Esophagus (tissue), 2 donors: ENCODE data around the gene RPGRIP1L. TPM values are rescaled to one million over a fixed set of nuclear protein-coding genes. Genes with fewer than 3 reads are reported as not detected.

ENCODE experiments used
- H3K27ac ChIP-seq, 2 donors: one replicate each; pipeline ENCODE4 v1.5.1; 2013; ENCODE audit warnings: low read depth in 2 of 2, mild to moderate bottlenecking in 2 of 2, inconsistent platforms in 1 of 2, low read length in 1 of 2, moderate library complexity in 1 of 2
- H3K27me3 ChIP-seq, 2 donors: one replicate each; pipeline ENCODE4 v1.6.1; 2013; ENCODE audit warnings: low read length in 2 of 2, control low read depth in 1 of 2, mild to moderate bottlenecking in 1 of 2; ENCODE audit not compliant: insufficient read depth in 2 of 2, control insufficient read depth in 1 of 2
- H3K36me3 ChIP-seq, 2 donors: one replicate each; pipeline ENCODE4 v1.6.1; 2013; ENCODE audit warnings: low read length in 1 of 2; ENCODE audit not compliant: control insufficient read depth in 2 of 2, insufficient read depth in 2 of 2
- H3K4me1 ChIP-seq, 2 donors: one replicate each; pipeline ENCODE4 v1.6.1; 2013; ENCODE audit warnings: low read length in 1 of 2; ENCODE audit not compliant: control insufficient read depth in 2 of 2, insufficient read depth in 2 of 2
- H3K4me3 ChIP-seq, 2 donors: one replicate each; pipeline ENCODE4 v1.5.1; 2013; ENCODE audit warnings: low read length in 2 of 2, mild to moderate bottlenecking in 2 of 2, low read depth in 1 of 2, moderate library complexity in 1 of 2
- H3K9me3 ChIP-seq, 2 donors: one replicate each; pipeline ENCODE4 v1.6.1; 2013; ENCODE audit warnings: mild to moderate bottlenecking in 2 of 2, low read depth in 1 of 2, low read length in 1 of 2, moderate library complexity in 1 of 2; ENCODE audit not compliant: control insufficient read depth in 2 of 2, insufficient read depth in 1 of 2
- WGBS, 2 donors: extraction: QIAGEN DNeasy Blood & Tissue Kit; methylation state at CpG; one replicate each; pipeline ENCODE4 v1.1.7; 2013; 5-methylcytosine and 5-hydroxymethylcytosine counted together
- polyA plus RNA-seq, 2 donors: library from polyadenylated mRNA; stranded (reverse); fragments of 200-250 nt; gene quantifications; one replicate each; pipeline ENCODE4 v1.2.3, GENCODE V29; 2013
- donor health status: healthy with polysubstance abuse.
- donor health status: Bipolar disorder and iron deficiency.

RPGRIP1L gene
- polyA plus RNA-seq, 2 donors = 1.3 to 1.7 TPM

DNA sequence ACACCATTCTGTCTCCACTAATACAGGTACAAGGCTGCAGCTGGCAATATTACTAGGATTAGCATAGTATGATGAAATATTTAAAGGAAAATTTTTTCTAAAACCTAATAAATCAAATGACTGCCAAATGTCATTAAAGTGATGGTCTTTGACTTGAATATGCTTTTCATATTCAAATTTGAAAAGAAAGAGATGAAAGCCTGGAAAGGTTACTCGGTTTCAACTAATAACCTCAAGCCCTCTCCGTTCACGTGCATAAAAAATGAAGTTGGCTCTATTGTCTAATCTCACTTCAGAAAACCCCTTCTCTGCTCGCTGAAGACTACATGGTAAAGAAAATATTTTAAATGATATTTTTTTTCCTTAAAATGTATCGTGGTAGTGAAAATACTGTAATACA lies 83.2 kb downstream of the RPGRIP1L start:
- 87 to 94% methylated on average over 5 of the region's 5 CpGs for WGBS, 2 donors
- no peaks in the 10 kb centered on the region for H3K27me3 ChIP-seq
- no peaks in the 10 kb centered on the region for H3K36me3 ChIP-seq
- no peaks in the 10 kb centered on the region for H3K4me1 ChIP-seq
- no peak overlapping the region for H3K4me3 ChIP-seq
- H3K9me3 ChIP-seq = no peaks in the 10 kb centered on the region
- H3K27ac ChIP-seq = no peak overlapping the region

GRCh38 chr16:53619235-53619634 lies 84.4 kb downstream of the RPGRIP1L start:
- no peak overlapping the region for H3K27ac ChIP-seq
- no peaks in the 10 kb centered on the region for H3K9me3 ChIP-seq
- 85 to 90% methylated on average over 3 of the region's 3 CpGs for WGBS, 2 donors
- H3K4me3 ChIP-seq = no peak overlapping the region
- H3K36me3 ChIP-seq = no peaks in the 10 kb centered on the region
- no peaks in the 10 kb centered on the region for H3K4me1 ChIP-seq
- H3K27me3 ChIP-seq = no peaks in the 10 kb centered on the region

- Histone ChIP-seq H3K4me3 (no peak overlapping the region), H3K27ac (no peak overlapping the region)
- 72 to 86% methylated on average over 1 of the region's 1 CpG for WGBS, 2 donors
Measured at GRCh38 chr16:53614346-53614745, 89.3 kb downstream of the RPGRIP1L start.

DNA sequence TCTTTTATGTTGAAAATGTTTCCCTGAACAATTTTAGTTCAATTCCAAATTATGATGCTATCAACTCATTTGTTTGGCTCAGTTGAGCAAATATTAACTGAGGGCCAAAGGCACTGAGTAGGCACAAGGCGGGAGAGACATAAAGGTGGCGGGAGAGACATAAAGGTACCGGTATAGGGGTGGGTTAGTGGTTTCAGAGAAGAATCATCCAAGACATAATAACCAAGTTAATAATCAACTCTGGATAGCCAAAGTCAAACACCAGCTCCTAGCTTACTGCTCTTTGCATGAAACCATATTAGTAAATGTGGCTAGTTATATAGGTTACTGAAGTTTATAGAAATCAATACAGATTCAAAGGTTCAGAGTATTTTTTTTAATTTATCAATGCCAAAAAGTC lies 91.7 kb downstream of the RPGRIP1L start:
- no peak overlapping the region for H3K27ac ChIP-seq
- H3K4me3 ChIP-seq = no peak overlapping the region
- no peaks in the 10 kb centered on the region for H3K9me3 ChIP-seq
- no peaks in the 10 kb centered on the region for H3K4me1 ChIP-seq
- H3K27me3 ChIP-seq = no peaks in the 10 kb centered on the region
- H3K36me3 ChIP-seq = no peaks in the 10 kb centered on the region
- 73 to 95% methylated on average over 3 of the region's 3 CpGs for WGBS, 2 donors

More at GRCh38 chr16:53614346-53614745, 89.3 kb downstream of the RPGRIP1L start:
- Histone ChIP-seq H3K4me1 (no peaks in the 10 kb centered on the region), H3K36me3 (no peaks in the 10 kb centered on the region), H3K27me3 (no peaks in the 10 kb centered on the region), H3K9me3 (no peaks in the 10 kb centered on the region)

GRCh38 chr16:53611179-53611696 lies 92.4 kb downstream of the RPGRIP1L start:
- 74 to 75% methylated on average over 6 of the region's 6 CpGs for WGBS, 2 donors
- no peak overlapping the region for H3K4me3 ChIP-seq
- no peak overlapping the region for H3K27ac ChIP-seq
- no peaks in the 10 kb centered on the region for H3K36me3 ChIP-seq
- no peaks in the 10 kb centered on the region for H3K27me3 ChIP-seq
- H3K4me1 ChIP-seq = no peaks in the 10 kb centered on the region
- no peaks in the 10 kb centered on the region for H3K9me3 ChIP-seq

- Histone ChIP-seq H3K9me3 (no peaks in the 10 kb centered on the region), H3K27ac (no peak overlapping the region), H3K36me3 (no peaks in the 10 kb centered on the region), H3K27me3 (no peaks in the 10 kb centered on the region), H3K4me1 (no peaks in the 10 kb centered on the region), H3K4me3 (no peak overlapping the region)
- WGBS, 2 donors = 94 to 95% methylated on average over 4 of the region's 4 CpGs
Measured at GRCh38 chr16:53609536-53609935, 94.1 kb downstream of the RPGRIP1L start.

DNA sequence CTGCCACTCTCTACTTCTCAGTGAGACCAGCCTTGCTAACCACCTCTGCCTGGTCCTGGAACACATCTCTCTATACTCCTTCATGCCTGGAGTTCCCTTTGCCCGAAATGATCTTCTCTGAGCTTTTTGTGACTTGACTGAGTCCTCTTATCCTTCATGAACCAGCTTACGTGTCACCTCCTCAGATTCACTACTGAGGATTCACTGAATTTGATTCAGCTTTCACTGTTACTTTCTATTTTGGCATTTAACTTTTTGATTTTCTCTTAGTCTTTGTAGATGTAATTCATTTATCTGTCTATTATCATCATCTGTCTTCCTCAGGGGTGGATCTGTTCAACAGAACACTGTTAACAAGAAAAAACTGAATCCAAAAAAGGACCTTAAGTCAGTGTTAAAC lies 95.6 kb downstream of the RPGRIP1L start:
- H3K4me1 ChIP-seq = no peaks in the 10 kb centered on the region
- WGBS, 2 donors = 93 to 94% methylated on average over 2 of the region's 2 CpGs
- no peaks in the 10 kb centered on the region for H3K27me3 ChIP-seq
- no peak overlapping the region for H3K27ac ChIP-seq
- H3K9me3 ChIP-seq = no peaks in the 10 kb centered on the region
- H3K36me3 ChIP-seq = no peaks in the 10 kb centered on the region
- no peak overlapping the region for H3K4me3 ChIP-seq

DNA sequence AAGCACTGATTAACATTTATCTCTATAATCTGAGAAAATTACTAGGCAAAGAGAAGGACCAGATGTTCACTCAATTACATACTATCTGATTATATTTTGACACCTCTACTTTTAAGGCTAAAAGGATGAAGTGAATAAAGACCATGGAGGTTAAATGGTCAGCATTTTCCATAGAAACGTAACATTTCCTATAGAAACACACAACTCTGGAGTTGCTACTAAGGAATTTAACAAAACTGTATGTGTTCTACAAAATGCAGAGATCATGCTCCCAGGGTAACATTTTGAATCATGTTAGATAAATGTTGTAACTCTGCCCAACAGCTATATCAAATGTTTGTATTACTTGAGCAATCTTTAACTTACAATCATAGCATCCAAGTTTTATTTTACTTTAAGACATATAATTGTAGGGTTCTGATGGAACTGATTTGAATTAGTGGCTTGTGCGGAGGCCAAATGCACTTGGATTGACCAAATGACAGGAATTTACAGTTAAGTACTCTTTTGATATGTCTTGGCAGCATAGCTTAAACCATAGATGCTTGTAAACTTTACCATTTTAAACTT lies 97.7 kb downstream of the RPGRIP1L start:
- H3K27ac ChIP-seq = no peak overlapping the region
- H3K9me3 ChIP-seq = no peaks in the 10 kb centered on the region
- H3K4me1 ChIP-seq = no peaks in the 10 kb centered on the region
- H3K36me3 ChIP-seq = no peaks in the 10 kb centered on the region
- H3K27me3 ChIP-seq = no peaks in the 10 kb centered on the region
- 91 to 95% methylated on average over 2 of the region's 2 CpGs for WGBS, 2 donors
- H3K4me3 ChIP-seq = no peak overlapping the region

DNA sequence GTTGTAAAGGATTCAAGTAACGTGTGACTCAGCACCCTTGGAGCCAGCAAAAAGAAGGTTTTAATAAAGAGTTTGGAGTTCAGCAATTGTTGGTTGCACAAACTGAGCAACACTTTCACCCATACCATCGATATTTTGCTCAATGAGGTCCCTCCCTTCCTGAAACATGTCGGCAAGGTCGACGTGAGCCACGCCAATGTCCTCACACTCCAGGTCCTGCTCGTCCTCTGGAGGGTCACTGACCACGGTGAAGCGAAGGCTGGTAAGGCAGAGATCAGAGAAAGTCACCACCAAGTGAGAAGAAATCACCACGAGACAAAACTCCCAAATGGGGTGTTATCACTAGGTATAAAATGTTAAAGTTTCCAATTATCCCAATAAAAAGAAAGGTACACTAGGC lies 98.3 kb downstream of the RPGRIP1L start:
- Histone ChIP-seq H3K4me1 (no peaks in the 10 kb centered on the region), H3K36me3 (no peaks in the 10 kb centered on the region), H3K27me3 (no peaks in the 10 kb centered on the region), H3K27ac (no peak overlapping the region), H3K4me3 (no peak overlapping the region), H3K9me3 (no peaks in the 10 kb centered on the region)
- 93 to 95% methylated on average over 10 of the region's 10 CpGs for WGBS, 2 donors

DNA sequence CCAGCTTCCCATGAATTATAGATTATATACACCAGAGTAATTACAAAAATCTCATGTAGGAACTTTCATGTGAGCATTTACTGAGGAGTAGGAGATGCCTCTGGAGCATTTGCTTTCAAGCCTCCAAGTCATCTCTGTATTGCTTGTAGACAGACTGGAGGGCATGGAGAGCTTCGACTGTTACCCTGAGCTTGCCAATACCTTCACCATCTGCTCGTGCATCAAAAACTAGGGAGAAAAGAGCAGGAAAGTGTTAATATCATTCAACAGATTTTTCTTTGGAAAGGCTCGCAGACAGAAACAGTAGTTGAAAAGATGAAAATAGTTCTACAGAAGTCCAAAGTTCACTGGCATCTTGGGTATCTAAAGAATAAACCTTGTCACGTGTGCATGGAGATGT lies 101.7 kb downstream of the RPGRIP1L start:
- H3K27me3 ChIP-seq = no peaks in the 10 kb centered on the region
- H3K27ac ChIP-seq = no peak overlapping the region
- H3K36me3 ChIP-seq = no peaks in the 10 kb centered on the region
- WGBS, 2 donors = 83 to 90% methylated on average over 4 of the region's 4 CpGs
- H3K9me3 ChIP-seq = no peaks in the 10 kb centered on the region
- H3K4me3 ChIP-seq = no peak overlapping the region
- H3K4me1 ChIP-seq = no peaks in the 10 kb centered on the region
